Astrocyte (in vitro differentiated cells and primary cell): Measurements from ENCODE around the gene THRB.

ENCODE experiments used
- CTCF ChIP-seq: IDR thresholded peaks from 2 replicates; pipeline ENCODE4 v1.5.1; 2011; ENCODE audit warnings: low read depth, mild to moderate bottlenecking, inconsistent platforms, low read length, moderate library complexity; ENCODE audit not compliant: insufficient read depth
- EZH2 ChIP-seq: IDR thresholded peaks from 2 replicates; pipeline ENCODE4 v1.6.1; 2012; ENCODE audit warnings: mild to moderate bottlenecking, low read length, inconsistent platforms; ENCODE audit not compliant: insufficient read depth

- TF ChIP-seq CTCF (no peak), EZH2 (no peak)
Observed at GRCh38 chr3:24460974-24461373, 33.7 kb downstream of the THRB start.
